ENCODE data around the gene C2orf76.

- no peak for TF ChIP-seq YY1 (IDR thresholded peaks at IDR 0.05; ENCODE audit: insufficient read depth, insufficient read length)
- TF ChIP-seq ZNF274 (IDR thresholded peaks at IDR 0.05; ENCODE audit: low read depth, low read length), result no peak
- TF ChIP-seq SUZ12 (IDR thresholded peaks at IDR 0.05; ENCODE audit: extremely low read depth, insufficient read depth, insufficient read length), result no peak
Measured at GRCh38 chr2:119254601-119255080, 112.0 kb downstream of the C2orf76 start.
